GM11168 (cell line): ENCODE data around the gene RNF111.

Experiments
- in situ Hi-C: fragments of 300-500 bp; cut with MboI; formaldehyde crosslinking; loops from one replicate; pipeline ENCODE4 v1.12.0; 2022; ENCODE audit warnings: low sequenced_read_pairs; ENCODE audit not compliant: unreplicated experiment

The RNF111 gene

GRCh38 chr15:58987491-58988005, at the start of gene RNF111:
Gene RNF111 (plus strand): TSS chr15:58987663. CDS start chr15:59030823, 43,160 bp downstream.
- in situ Hi-C loops: no loop called here

GRCh38 chr15:58947179-58947578, 40.3 kb upstream of the RNF111 start:
- in situ Hi-C loops: no loop called here

GRCh38 chr15:58951388-58952007, 36.0 kb upstream of the RNF111 start:
- in situ Hi-C loops: no loop called here

- in situ Hi-C loops: no loop called here
Measured at GRCh38 chr15:58952751-58953150, 34.7 kb upstream of the RNF111 start.

- in situ Hi-C loops: no loop called here
Measured at GRCh38 chr15:58957101-58957973, 30.1 kb upstream of the RNF111 start.

GRCh38 chr15:58958811-58959210, 28.7 kb upstream of the RNF111 start:
- in situ Hi-C loops: no loop called here

GRCh38 chr15:58962136-58962535, 25.3 kb upstream of the RNF111 start:
- in situ Hi-C loops: no loop called here

GRCh38 chr15:58962662-58963565, 24.5 kb upstream of the RNF111 start:
- in situ Hi-C loops: no loop called here

GRCh38 chr15:58966698-58967097, 20.8 kb upstream of the RNF111 start:
- in situ Hi-C loops: no loop called here

GRCh38 chr15:58967479-58967878, 20.0 kb upstream of the RNF111 start:
- in situ Hi-C loops: no loop called here

GRCh38 chr15:58977887-58978286, 9.6 kb upstream of the RNF111 start:
- in situ Hi-C loops: no loop called here

- in situ Hi-C loops: loop anchor here (5.0 kb wide), 1 partner anchor 512 kb away; no protein-coding TSS in a partner anchor
Measured at GRCh38 chr15:58980351-58980939, 7.0 kb upstream of the RNF111 start.

- in situ Hi-C loops: loop anchor here (5.0 kb wide), 1 partner anchor 510 kb away; no protein-coding TSS in a partner anchor
Measured at GRCh38 chr15:58981808-58982475, 5.5 kb upstream of the RNF111 start.

GRCh38 chr15:58983261-58983660, 4.2 kb upstream of the RNF111 start:
- in situ Hi-C loops: loop anchor here (5.0 kb wide), 1 partner anchor 509 kb away; no protein-coding TSS in a partner anchor

- in situ Hi-C loops: no loop called here
Measured at GRCh38 chr15:58985443-58985842, 2.0 kb upstream of the RNF111 start.

GRCh38 chr15:58987036-58987435, 427 bp upstream of the RNF111 start:
- in situ Hi-C loops: no loop called here

- in situ Hi-C loops: no loop called here
Measured at GRCh38 chr15:58988006-58988785, 733 bp downstream of the RNF111 start.

- in situ Hi-C loops: no loop called here
Measured at GRCh38 chr15:58992181-58992580, 4.7 kb downstream of the RNF111 start.
